Measurements from ENCODE around the gene ADGRG6.

ADGRG6 gene

GRCh38 chr6:142291512-142291911 is 10.3 kb upstream of the ADGRG6 start:
- no peak for DNase-seq (ENCODE audit: low read depth)

GRCh38 chr6:142292166-142292924 is 9.5 kb upstream of the ADGRG6 start:
- DNase-seq (ENCODE audit: low read depth) = no peak

DNA sequence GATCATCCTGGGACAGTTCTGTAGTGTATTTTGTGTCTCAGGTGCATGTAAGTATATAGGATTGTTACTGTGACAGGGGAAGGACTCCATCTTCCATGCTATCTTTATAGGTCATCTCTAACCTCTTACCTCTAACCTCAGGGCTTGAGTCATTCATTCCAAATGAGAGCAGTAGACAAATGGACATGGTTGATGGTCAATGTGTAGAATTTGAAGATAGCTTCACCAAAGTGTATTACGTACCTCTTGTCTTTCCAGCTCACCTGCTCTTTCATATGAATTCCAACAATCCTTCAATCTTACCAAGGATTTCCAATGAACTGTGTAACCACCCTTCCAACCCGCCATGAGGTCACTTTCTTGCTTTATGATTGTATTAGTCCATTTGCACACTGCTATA is 8.7 kb upstream of the ADGRG6 start:
- no peak for DNase-seq (ENCODE audit: low read depth)

GRCh38 chr6:142294679-142295078 is 7.1 kb upstream of the ADGRG6 start:
- DNase-seq (ENCODE audit: low read depth) = no peak

DNA sequence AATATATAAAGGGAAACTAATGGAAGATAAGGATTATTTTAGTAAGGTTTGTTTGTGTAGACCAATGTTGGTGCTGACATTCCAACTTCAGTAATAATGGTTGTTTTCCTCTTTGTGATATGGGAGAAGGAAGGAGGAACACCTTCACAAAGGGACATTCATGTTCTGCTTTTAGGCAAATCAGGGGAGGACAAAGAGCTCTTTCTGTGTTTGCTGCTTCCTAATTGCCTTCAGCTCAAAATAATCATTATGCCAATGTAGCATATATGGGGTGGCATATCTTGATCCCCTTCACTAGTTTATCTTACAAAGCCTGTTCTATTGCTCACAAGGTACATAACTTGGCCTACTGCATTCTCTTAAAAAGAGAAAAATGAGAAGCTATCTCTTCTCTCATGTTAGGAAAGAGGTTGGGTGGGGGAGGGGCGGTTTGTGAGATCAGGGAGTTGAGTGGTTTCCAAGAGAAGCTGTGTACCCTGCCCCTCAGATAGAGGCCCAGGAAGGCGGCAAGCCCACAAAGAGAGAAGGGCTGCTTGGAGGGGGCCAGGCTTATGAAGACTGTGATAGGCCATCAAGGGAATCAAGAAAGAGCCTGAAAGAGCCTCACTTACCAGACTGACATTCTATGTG is 4.7 kb upstream of the ADGRG6 start:
- DNase-seq (ENCODE audit: low read depth) = no peak

- no peak for DNase-seq (ENCODE audit: low read depth)
Measured at GRCh38 chr6:142297605-142297995, 4.2 kb upstream of the ADGRG6 start.

GRCh38 chr6:142297996-142298753 is 3.6 kb upstream of the ADGRG6 start:
- peak; percentile 87 for DNase-seq (ENCODE audit: low read depth)

- no peak for DNase-seq (ENCODE audit: low read depth)
Measured at GRCh38 chr6:142300302-142300701, 1.5 kb upstream of the ADGRG6 start.

- DNase-seq (ENCODE audit: low read depth) = peak; percentile 44
Measured at GRCh38 chr6:142300758-142301650, 803 bp upstream of the ADGRG6 start.

GRCh38 chr6:142302421-142303175 is 791 bp downstream of the ADGRG6 start:
- no peak for DNase-seq (ENCODE audit: low read depth)

- DNase-seq (ENCODE audit: low read depth) = no peak
Measured at GRCh38 chr6:142303176-142303533, 1.3 kb downstream of the ADGRG6 start.

GRCh38 chr6:142304241-142304640 is 2.4 kb downstream of the ADGRG6 start:
- DNase-seq (ENCODE audit: low read depth) = no peak

DNA sequence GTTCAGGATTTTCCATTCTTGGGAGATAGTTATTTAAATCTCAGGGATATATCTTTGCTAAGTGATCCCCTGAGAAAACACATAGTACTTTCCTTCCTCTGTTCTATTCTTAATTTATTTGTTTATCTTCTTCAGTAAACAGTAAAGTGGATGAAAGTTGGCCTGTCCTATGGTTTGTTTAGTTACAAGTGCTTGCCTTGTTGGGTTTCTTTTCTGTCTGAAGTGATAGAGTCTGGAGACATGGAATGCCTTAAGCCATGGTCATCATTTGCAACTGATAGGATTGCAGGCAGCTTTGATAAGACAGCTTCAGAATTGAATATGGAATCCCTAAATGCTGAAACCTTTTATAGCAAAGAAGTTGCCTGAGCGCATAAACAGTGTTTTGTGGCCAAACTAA is 4.9 kb downstream of the ADGRG6 start:
- no peak for DNase-seq (ENCODE audit: low read depth)

GRCh38 chr6:142307963-142308748 is 6.3 kb downstream of the ADGRG6 start:
- no peak for DNase-seq (ENCODE audit: low read depth)

DNA sequence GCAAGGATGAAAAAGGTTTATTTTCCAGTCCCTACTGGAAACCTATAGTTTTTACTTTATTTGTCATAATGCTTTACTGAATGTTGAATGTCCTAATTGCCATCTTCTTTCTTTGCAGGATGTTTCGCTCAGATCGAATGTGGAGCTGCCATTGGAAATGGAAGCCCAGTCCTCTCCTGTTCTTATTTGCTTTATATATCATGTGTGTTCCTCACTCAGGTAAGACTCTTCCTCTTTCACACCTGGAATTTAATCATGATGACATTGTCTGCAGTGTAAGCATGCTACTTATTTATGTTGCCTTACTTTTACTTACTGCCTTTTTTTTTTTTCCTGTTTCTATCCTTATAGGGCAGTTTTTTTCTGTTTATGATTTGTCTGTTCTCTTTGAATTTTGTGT is 7.6 kb downstream of the ADGRG6 start:
- no peak for DNase-seq (ENCODE audit: low read depth)

DNA sequence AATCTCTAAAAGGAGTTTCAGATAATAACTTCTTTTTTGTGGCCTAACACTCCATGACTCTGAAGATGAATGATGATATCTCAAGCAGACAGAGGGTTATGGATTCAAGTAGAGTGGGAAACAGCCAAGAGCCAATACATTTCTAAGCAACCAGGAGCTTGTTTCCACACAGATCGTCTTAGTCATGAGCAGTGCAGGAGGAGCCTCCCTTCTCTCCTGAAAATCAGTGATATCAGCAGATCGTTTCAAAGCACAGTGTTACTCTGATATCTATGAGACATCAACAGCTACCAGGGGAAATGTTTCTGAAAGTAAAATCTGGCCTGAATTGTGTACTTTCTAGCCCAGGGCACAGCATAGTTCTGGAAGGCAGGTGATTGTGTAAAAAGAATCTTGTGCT is 11.5 kb downstream of the ADGRG6 start:
- peak; percentile 36 for DNase-seq (ENCODE audit: low read depth)

GRCh38 chr6:142316791-142317368 is 15.1 kb downstream of the ADGRG6 start:
- no peak for DNase-seq (ENCODE audit: low read depth)

DNA sequence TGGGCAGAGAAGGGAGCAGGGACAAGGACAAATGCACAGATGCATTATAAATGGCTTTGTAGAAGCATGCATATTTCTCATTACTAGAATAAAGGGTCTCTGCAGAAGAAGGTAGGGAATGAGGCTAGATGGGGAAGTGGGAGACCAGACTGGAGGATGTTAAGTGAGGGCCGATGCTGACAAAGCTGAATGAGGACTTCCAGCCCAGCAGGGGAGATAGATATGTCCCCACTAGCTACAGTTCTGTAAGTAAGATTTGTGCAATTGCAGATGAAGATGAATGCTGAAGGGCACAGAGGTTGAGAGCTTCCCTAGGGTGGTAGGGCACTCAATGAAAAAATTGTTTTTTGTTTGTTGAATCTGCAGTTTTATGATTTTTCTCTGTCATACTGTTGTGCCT is 16.9 kb downstream of the ADGRG6 start:
- no peak for DNase-seq (ENCODE audit: low read depth)

DNA sequence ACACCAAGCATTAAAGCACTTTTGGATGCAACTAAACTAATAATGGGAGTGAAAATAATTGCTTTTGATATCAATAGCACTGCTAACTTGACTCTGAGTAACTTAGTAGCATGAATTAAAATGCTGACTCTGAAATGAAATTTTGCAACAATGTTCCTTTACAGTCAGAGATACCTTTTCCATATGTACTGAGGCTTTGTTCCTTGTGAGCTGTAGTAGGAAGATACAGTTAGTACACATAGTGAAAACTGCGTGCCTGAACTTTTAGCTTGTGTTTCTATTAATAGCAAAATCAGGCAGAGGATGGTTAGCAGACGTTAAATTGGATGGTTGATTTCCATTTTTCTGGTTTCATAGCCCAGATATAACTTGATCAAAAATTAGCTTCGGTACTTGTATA is 18.6 kb downstream of the ADGRG6 start:
- no peak for DNase-seq (ENCODE audit: low read depth)

DNA sequence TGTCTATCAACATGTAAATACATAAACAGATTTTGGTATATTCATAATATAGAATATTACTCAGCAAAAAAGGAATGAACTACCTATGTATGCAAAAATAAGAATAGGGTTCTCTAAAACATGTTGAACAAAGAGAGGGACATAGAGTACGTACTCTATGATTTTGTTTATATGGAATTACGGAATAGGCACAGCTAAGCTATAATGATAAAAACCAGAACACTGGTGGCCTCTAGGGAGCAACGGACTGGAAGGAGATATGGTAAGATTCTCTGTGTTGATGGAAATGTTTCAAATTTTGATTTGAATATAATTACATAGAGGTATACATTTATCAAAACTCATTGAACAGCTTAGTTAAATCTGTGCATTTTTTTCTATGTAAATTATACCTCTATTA is 19.6 kb downstream of the ADGRG6 start:
- DNase-seq (ENCODE audit: low read depth) = no peak
